Smooth muscle cell (in vitro differentiated cells): ENCODE results near the gene CHRNB4. TPM values are rescaled to one million over a fixed set of nuclear protein-coding genes. Genes with fewer than 3 reads are reported as not detected.

Experiments
- DNase-seq: peaks from one replicate; lab custom pipeline; 2025; ENCODE audit not compliant: unreplicated experiment; lab: John Stamatoyannopoulos, UW
- H2AFZ ChIP-seq: fragments of 200-600 bp; sonication (generic); 2 replicates; pipeline ENCODE4 v1.6.0; 2016; ENCODE audit warnings: antibody characterized with exemption, low read depth, mild to moderate bottlenecking
- H3F3A ChIP-seq: fragments of 200-600 bp; sonication (generic); 2 replicates; pipeline ENCODE4 v1.6.0; 2017; ENCODE audit warnings: antibody characterized with exemption, low read depth
- H3K27ac ChIP-seq: fragments of 200-600 bp; sonication (generic); 2 replicates; pipeline ENCODE4 v1.5.1; 2016; ENCODE audit warnings: low read depth, mild to moderate bottlenecking
- H3K27me3 ChIP-seq: fragments of 200-600 bp; sonication (generic); 2 replicates; pipeline ENCODE4 v1.6.1; 2016; ENCODE audit warnings: low read depth, mild to moderate bottlenecking
- H3K36me3 ChIP-seq: fragments of 200-600 bp; sonication (generic); 2 replicates; pipeline ENCODE4 v1.5.1; 2016; ENCODE audit warnings: low read depth
- H3K4me1 ChIP-seq: fragments of 200-600 bp; sonication (generic); 2 replicates; pipeline ENCODE4 v1.5.1; 2016; ENCODE audit warnings: low read depth
- H3K4me2 ChIP-seq: fragments of 200-600 bp; sonication (generic); 2 replicates; pipeline ENCODE4 v1.6.0; 2016; ENCODE audit warnings: mild to moderate bottlenecking
- H3K4me3 ChIP-seq: fragments of 200-600 bp; sonication (generic); 2 replicates; pipeline ENCODE4 v1.5.1; 2016; ENCODE audit warnings: mild to moderate bottlenecking
- H3K79me2 ChIP-seq: fragments of 200-600 bp; sonication (generic); 2 replicates; pipeline ENCODE4 v1.6.0; 2016; ENCODE audit warnings: low read depth, mild to moderate bottlenecking
- H3K9ac ChIP-seq: fragments of 200-600 bp; sonication (generic); 2 replicates; pipeline ENCODE4 v1.6.0; 2016; ENCODE audit warnings: low read depth
- H3K9me3 ChIP-seq: fragments of 200-600 bp; sonication (generic); replicated peaks from 2 replicates; pipeline ENCODE4 v1.5.1; 2016; ENCODE audit warnings: low read depth
- H4K20me1 ChIP-seq: fragments of 200-600 bp; sonication (generic); 2 replicates; pipeline ENCODE4 v1.6.0; 2016; ENCODE audit warnings: low read depth
- CTCF ChIP-seq: fragments of 200-600 bp; sonication (generic); IDR thresholded peaks from 2 replicates; pipeline ENCODE4 v1.5.1; 2017; ENCODE audit warnings: borderline replicate concordance, mild to moderate bottlenecking, antibody characterized with exemption; ENCODE audit not compliant: insufficient read depth, poor library complexity, severe bottlenecking
- WGBS: methylation state at CpG from one replicate; pipeline ENCODE4 v1.1.7; 2016; ENCODE audit warnings: low lambda C conversion rate; 5-methylcytosine and 5-hydroxymethylcytosine counted together
- polyA plus RNA-seq: library from polyadenylated mRNA; unstranded; fragments of >200 nt; fragmentation: Nextera tagmentation; extraction: Ambion mirVana; gene quantifications from 2 replicates; pipeline ENCODE4 v1.2.1, GENCODE V29; 2016
- total RNA-seq: library from RNA; depleted of rRNA; stranded (reverse); fragments of >200 nt; gene quantifications from 2 replicates; pipeline ENCODE4 v1.2.3, GENCODE V29; 2014

The CHRNB4 gene
- total and polyA plus RNA-seq, 2 experiments from 2014 or later, result not detected

GRCh38 chr15:78658823-78659222 lies 17.8 kb upstream of the CHRNB4 start:
- Histone ChIP-seq H2AFZ (no peak overlapping the region), H3K4me2 (no peak overlapping the region), H3K4me3 (no peak overlapping the region), H3F3A (no peaks in the 10 kb centered on the region), H3K27ac (no peak overlapping the region), H3K27me3 (peaks cover 3% of the 10 kb centered on the region), H3K79me2 (no peaks in the 10 kb centered on the region), H3K4me1 (no peaks in the 10 kb centered on the region), H3K9me3 (no peaks in the 10 kb centered on the region), H4K20me1 (no peaks in the 10 kb centered on the region), H3K9ac (no peak overlapping the region), H3K36me3 (no peaks in the 10 kb centered on the region)
- no peak for DNase-seq
- no peak for TF ChIP-seq CTCF

GRCh38 chr15:78654272-78654671 lies 13.3 kb upstream of the CHRNB4 start:
- H3K4me3 ChIP-seq, result no peak overlapping the region
- H4K20me1 ChIP-seq, result no peaks in the 10 kb centered on the region
- peaks cover 3% of the 10 kb centered on the region for H3K27me3 ChIP-seq
- TF ChIP-seq CTCF, result no peak
- H3K79me2 ChIP-seq, result no peaks in the 10 kb centered on the region
- H3K9me3 ChIP-seq, result no peaks in the 10 kb centered on the region
- H3K4me2 ChIP-seq, result no peak overlapping the region
- no peaks in the 10 kb centered on the region for H3K4me1 ChIP-seq
- H3K9ac ChIP-seq, result no peak overlapping the region
- no peaks in the 10 kb centered on the region for H3F3A ChIP-seq
- no peak for DNase-seq
- H3K27ac ChIP-seq, result no peak overlapping the region
- 95% methylated on average over 4 of the region's 4 CpGs for WGBS
- no peaks in the 10 kb centered on the region for H3K36me3 ChIP-seq
- no peak overlapping the region for H2AFZ ChIP-seq

- Histone ChIP-seq H2AFZ (no peak overlapping the region), H3K4me1 (no peaks in the 10 kb centered on the region), H3K9me3 (no peaks in the 10 kb centered on the region), H3K9ac (no peak overlapping the region), H4K20me1 (no peaks in the 10 kb centered on the region), H3K4me3 (no peak overlapping the region), H3K4me2 (no peak overlapping the region), H3K79me2 (no peaks in the 10 kb centered on the region), H3K27ac (no peak overlapping the region), H3K36me3 (no peaks in the 10 kb centered on the region), H3K27me3 (peaks cover 3% of the 10 kb centered on the region), H3F3A (no peaks in the 10 kb centered on the region)
- no peak for DNase-seq
- 96% methylated on average over 1 of the region's 1 CpG for WGBS
- no peak for TF ChIP-seq CTCF
Observed at GRCh38 chr15:78651930-78652615, 11.1 kb upstream of the CHRNB4 start.

GRCh38 chr15:78651007-78651406 lies 10.0 kb upstream of the CHRNB4 start:
- Histone ChIP-seq H3K9me3 (no peaks in the 10 kb centered on the region), H3K27ac (no peak overlapping the region), H3F3A (no peaks in the 10 kb centered on the region), H4K20me1 (no peaks in the 10 kb centered on the region), H3K4me2 (no peak overlapping the region), H3K27me3 (peaks cover 3% of the 10 kb centered on the region), H2AFZ (no peak overlapping the region), H3K36me3 (no peaks in the 10 kb centered on the region), H3K79me2 (no peaks in the 10 kb centered on the region), H3K4me1 (no peaks in the 10 kb centered on the region), H3K4me3 (no peak overlapping the region), H3K9ac (no peak overlapping the region)
- no peak for DNase-seq
- TF ChIP-seq CTCF, result no peak
- WGBS, result 86% methylated on average over 3 of the region's 3 CpGs
